Measurements from ENCODE around the gene TMEM131.

The TMEM131 gene

DNA sequence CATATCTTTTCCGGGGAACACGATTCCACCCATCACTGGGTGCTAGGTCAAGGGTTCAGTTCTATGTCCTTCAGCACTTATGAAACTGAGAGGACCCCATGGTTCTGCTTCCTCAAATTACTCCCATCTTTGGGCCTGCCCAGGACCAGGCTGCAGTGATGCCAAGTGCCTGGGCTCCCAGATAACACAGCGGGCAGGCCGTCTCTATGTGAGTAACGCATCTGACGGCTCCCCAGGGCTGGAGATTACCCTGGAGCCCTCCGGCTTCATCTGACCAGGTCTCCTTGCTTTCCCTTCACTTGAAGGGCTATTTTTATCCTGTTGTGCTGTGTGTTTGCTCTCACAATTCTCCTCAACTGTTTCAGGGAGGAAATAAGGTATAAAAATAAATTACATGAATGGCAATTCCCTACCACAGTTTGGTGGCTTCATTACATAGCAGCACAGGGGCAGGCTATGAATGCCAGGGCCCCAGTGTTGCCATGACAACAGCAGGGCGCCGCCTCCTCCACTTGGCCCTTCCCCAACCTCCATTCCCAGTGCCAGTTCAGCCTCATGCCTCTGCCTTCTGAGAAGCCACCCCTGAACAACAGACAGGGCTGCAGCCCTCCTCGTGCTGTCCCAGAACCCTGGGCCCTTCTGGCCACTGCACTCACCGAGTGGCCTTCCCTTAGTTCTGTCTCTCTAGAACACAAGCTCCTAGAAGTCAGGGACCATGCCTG lies 25.4 kb upstream of the TMEM131 start:
- DNase-seq: peak in 1 of 2 experiments; percentile 37

DNA sequence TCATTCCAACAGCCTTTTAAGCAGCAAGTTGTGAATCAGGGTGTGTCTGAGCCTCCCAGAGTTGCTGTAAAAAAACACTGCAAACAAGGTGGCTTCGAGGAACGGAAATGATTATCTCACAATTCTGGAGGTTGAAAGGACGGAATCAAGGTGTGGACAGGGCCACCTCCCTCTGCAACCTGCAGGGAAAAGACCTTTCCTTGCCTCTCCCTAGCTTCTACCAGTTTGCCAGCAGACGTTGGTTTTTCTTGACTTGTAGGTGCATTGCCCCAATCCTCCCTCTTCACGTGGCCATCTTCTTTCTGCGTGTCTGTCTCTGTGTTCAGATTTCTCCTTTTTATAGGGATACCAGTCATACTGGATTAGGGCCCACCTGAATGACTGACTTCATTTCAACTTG lies 24.8 kb upstream of the TMEM131 start:
- no peak for DNase-seq

DNA sequence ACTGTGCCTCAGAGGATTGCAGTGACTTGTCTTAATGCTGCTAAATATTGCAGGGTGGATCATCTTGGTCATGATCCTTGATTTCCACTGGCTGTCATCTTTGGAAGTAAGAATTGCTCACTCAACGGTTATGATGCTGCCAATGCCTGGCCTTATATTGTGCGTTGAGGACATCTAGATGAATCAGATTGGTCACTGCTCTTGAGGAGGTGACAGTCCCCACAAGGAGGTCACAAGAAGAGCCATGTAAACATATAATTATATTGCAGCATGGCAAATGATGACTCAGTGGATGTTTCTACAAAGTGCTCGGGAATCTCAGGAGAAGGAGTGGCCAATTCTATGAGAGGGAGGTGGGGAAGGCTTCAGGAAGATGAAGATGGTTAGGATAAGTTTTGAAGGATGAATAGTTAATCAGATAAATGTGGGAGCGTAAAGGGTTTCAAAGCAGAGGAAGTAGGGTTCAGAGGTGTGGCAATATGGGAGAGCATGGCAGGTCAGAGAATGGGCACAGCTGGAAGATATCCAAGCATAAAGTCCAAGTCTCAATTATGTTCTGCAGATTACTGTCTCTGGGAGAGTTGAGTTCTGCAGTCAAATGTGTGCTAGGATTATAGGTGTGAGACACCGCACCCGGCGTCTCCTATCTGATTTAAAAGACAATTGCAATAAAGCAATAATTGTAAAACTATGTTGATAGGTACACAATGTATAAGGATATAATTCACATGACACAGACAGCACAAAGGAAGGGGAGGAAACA lies 21.3 kb upstream of the TMEM131 start:
- DNase-seq: no peak

DNA sequence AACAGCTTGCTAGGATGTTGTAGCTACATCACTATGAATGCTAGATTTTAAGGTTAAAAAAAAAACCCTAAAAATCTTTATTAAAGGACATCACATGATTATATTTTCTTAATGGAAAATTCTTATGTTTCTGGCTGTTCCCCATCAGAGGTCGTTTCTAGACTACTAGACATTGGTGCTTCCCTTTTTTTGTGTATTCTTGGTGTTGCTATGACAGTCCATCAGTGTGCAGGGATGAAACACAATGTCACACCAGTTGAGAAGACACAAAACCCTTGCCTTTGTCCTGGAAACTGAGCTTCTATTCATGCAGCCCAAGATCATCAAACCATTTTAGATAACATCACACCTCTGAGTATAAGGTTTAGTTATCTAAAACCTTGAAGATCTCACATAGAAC lies 19.9 kb upstream of the TMEM131 start:
- DNase-seq: no peak

DNA sequence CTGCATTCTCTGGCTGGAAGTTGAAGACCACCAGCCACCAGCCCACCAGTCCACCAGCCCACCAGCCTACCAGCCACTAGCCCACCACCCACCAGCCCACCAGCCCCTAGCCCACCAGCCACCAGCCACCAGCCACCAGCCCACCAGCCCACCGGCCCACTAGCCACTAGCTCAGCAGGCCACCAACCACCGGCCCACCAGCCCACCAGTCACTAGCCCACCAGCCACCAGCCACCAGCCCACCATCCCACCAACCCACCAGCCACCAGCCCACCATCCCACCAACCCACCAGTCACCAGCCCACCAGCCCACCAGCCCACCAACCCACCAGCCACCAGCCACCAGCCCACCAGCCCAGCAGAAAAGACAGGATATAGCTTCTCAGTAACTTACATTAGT lies 18.6 kb upstream of the TMEM131 start:
- DNase-seq: no peak

DNA sequence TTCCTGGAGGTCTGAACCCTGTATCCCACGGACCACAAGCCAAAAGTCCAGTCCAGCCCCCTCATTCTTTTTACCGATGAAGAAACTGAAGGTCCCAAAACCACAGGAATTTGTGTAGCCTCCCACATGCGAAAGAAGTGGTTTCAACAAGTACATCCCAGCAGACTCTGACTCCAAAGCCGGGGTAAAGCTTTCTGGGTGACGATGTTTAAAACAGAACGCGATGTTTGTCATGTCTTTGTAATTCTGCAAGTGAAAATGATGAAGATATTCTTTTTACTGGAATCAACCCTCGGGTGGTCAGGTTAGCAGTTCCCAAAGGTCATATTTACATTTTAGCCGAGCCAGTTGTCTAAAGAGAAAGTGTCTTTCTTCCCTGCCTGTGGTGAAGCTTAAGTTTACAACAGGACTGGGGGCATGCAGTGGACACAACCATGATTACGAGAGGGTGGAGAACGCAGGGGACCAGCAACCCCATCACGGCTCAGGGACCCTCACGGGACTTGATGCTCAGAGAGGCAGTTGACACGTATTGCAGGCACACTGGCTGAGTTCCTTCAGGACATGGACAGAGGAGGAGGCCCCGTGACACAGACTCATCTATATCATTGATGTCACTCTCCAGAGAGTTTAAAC lies 17.8 kb upstream of the TMEM131 start:
- DNase-seq: no peak

DNA sequence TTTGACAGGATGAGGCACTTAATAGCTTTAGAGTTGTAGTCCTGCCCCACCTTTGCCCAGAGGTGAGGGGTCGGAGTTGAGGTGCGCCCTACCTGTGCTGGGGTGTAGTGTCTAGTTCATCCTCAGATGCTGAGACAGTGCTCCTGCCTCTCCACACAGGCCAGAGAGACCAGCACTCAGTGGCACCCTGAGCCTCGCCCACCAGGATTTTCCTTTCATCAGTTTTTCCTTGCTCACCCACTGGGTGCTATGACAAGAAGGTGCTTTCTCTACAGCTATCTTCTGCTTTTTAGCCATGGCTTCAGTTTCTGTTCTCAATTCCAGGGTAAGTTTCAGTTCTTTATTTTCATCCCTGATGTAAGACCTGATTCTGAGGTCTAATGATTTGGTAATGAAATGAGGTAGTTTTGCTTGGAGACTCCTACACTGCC lies 16.8 kb upstream of the TMEM131 start:
- no peak for DNase-seq

DNA sequence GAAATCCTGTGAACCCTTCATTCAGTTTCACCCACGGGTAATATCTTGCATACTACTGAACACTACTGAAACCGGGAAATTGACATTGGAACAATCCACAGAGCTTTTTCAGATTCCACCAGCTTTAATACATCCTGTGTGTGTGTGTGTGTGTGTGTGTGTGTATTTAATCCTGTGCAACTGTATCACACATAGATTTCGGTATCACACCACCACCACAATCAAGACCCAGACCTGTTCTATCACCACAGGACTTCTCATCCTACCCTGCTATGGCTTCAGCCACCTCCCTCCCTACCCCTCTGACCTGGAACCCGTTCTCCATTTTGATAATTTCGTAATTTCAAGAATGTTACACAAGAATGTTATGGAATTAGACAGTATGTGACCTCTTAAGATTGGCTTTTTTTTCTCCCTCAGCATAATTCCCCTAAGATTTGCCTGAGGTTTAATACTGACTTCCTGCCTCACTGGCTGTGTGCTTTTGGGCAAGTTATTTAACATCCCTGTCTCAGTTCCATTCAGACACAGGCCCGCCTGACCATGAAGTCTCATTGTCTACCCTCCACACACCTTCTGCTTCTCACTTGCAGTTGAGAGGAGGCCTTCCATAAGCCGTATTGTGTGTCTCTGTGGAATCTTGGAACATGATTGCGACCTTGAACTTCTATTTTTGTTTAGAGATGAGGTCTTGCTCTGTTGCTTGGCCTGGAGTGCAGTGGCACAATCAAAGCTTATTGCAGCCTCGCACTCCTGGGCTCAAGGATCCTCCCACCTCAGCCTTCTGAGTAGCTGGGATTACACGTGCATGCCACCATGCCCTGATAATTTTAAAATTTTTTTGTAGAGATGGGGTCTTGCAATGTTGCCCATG lies 14.4 kb upstream of the TMEM131 start:
- DNase-seq: no peak

DNA sequence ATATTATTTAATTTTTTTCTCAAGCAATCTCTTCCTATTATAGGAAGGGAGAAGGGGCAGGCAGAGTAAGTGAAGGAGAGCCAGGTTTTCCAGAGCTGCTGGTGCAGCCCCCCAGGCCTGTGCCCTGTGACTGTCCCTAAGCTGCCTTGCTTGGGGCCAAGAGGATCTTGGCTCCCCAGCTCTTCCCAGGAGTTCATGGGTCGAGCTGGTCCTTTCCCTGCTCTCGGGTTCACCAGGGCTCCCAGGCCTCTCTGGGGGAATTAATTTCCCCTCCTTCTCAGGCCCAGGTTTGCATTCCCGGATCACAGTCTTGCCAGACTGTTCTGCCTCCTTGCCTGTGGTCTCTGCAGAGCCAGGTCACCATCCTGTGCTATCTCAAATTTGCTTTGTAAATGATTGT lies 12.7 kb upstream of the TMEM131 start:
- DNase-seq: no peak

DNA sequence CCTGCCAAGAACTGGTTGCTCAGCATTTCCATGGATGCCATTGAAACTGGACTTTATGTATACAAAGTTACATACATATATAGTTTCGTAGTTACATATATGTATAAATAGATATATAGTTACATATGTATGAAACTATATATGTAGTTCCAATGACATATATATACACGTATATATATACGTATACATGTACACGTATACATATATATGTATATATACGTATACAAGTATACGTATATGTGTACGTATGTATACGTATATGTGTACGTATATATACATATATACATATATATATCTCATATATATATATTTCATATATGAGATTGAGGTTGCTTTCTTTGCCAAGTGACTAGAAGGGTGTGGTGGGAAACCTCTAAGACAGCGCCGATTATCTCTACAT lies 10.6 kb upstream of the TMEM131 start:
- DNase-seq: no peak

DNA sequence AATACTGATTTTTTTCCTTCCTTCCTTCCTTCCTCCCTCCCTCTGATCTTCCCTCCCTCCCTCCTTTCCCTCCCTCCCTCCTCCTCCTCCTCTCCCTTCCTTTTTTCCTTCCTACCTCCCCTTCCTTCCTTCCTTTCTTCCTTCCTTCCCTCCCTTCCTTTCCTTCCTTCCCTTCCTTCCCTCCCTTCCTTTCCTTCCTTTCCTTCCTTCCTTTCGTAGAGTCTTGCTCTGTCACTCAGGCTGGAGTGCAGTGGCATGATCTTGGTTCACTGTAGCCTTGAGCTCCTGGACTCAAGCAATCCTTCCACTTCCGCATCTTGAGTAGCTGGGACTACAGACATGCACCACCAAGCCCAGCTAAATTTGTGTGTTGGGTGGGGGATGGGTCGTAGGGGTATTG lies 8.9 kb upstream of the TMEM131 start:
- DNase-seq: no peak

DNA sequence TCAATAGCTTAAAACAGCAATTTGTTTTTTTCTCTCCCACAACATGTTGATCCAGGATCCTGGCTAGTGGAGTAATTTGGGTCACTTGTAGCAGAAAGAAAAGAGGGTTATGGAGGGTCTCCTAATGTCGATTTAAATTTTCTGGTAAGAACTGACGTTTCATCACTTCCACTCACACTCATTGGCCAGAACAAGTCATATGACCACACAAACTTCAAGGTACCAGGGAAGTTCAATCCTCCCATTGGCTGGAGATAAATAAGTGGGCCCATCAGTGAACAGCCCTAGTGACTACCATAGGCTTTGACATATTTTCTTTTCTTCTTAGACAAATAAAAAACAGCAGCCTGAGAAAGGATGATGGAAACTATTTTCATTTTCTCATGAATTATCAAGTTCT lies 8.3 kb upstream of the TMEM131 start:
- DNase-seq: no peak

DNA sequence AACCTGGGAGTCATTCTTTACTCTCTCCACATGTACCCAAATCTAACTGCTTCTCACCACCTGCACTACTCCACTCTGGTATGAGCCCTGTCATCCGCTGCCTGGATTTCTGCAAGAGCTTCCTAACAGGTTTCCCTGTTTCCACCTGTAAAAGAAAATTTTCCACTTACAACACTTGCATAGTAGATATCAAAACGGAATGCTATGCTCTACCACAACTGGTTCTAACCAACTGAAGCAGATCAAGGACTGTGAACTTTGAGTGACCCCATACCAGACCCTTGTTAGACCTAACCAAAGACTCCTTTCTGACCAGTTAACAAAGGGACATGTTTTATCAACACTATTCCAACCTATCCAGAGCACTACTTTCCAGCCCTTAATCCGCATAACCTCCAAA lies 3.8 kb upstream of the TMEM131 start:
- DNase-seq: no peak

DNA sequence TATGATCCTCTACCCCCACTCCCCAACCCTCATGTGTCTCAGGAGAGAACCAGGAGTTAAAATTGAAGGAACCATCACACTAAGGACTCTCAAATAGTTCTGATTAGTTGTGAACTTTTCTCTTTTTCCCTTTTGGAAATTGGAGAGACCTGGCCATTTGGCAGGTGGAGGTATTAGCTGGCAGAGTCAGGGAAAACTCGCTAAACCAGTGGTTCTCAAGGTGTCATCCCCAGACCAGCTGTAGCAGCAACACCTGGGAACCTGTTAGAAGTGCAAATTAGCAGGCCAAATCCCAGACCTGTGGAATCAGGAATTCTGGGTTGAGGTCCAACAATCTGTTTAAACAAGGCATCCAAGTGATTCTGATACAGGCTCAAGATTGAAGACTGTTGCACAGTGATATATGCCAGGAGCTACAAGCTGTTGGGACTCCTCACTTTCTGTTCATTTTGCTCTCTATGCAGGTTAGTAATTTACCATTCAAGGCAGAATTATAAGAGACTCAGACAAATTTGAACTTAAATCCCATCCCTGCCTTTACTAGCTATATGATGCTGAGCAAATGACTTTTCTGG lies 2.8 kb upstream of the TMEM131 start:
- DNase-seq: no peak

DNA sequence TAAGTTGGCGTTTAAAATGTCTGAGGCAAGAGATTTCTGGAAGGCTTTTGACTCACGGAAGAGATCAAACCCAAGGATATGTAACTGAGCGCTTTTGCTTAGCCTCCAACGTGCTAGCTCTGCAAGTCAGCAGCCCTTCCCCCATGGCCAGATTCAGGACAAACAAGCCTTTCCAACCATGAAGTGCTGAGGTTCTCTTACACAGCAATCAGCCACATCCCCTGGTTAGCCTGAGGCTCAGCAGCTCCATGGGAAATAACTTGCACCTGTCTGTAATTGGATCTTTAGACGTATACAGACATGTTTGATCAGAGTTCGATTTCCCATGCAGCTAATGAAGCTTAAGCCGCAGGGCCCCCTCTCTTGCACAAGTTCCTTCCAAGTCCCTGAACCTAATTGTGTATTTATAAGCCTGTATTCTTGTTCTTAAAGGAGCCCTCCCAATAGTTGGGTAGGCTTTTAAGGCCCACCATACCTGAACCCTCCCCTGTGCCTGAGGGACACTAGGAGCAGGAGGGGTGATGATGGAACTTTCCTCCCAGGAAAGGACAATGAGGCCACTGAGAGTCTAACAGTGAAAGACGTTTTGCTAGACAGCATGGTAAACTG lies 2.1 kb upstream of the TMEM131 start:
- no peak for DNase-seq

DNA sequence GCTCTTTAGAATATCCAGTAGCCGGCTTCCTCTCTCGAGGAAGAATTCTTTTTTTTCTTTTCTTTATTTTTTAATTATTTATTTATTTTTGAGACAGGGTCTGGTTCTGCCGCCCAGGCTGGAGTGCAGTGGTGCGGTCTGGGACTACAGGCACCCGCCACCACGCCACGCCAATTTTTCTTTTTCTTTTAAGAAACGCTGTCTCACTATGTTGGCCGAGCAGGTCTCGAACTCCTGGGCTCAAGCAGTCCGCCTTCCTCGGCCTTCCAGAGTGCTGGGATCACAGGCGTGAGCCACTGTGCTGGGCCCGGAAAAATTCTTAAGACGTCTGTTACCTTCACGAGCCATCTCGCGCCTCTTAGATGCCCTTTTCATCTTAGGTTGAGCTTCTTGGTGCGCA lies 931 bp upstream of the TMEM131 start:
- DNase-seq: no peak

DNA sequence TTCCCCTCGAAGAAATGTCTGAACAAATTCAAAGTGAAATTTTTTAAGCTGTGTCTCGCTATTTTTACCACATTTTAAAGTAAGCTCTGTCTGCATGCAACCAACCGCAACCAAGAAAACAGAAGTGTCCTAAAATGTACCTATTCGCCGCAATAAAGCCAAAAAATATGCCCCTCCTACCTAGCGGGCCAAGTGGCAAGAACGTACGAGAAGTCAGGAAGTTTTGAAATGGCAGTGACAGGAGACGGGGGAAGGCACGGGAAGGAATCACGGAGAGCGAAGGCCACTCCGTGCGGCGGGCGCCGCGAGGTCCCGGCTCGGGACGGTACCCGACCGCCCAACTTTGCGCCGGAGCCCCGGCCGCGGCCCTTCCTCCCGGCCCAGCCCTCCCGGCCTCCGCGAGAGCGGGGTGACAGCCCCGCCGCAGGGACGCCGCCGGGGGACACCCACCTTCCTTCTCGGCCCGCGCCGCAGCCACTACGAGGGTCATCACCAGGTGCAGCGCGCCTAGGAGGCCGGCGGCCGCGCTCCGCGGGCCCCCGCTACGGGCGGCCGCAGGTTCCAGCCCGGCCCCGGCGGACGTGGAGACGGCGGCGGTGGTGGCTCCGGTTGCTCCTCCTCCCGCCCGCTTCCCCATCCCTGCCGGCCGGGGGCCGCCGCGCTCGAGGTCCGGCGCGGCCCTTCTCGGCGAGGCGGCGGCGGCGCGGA lies 568 bp downstream of the TMEM131 start:
- no peak for DNase-seq

DNA sequence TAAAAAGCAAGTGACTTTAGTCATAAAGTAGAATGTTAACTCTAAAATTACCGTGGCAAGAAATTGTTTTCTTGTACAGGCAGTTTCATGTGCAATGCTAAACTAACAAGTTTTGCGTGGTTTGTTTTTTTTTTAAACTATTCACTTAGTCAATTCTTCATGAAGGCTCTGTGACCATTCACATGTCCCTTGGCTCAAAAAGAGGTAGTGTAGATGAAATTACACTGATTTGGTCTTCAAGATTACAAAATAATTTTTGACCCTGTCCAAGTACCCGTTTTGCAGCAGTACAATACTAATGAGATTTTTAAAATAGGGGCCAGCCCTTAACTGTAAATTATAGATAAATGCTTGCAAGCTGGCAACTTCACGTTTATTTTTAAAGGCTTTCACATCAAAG lies 1.3 kb downstream of the TMEM131 start:
- no peak for DNase-seq

DNA sequence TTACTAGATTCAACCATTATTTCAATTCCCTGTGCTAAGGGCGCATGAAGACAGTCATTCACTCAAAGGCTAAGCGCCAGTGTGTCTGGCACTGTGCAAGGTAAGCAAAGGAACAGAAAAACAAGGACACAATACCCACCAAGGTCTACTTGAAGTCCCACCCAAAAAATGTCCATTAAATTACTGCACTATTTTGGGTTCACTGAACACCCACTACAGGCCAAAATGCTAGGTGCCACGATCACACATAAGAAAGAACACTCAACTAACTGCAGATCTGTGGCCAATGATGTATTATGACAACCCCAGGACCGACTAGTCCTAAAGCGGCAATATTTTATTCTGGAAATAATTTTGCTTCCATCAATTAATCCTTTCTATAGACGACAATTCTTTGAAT lies 1.8 kb downstream of the TMEM131 start:
- DNase-seq: no peak

DNA sequence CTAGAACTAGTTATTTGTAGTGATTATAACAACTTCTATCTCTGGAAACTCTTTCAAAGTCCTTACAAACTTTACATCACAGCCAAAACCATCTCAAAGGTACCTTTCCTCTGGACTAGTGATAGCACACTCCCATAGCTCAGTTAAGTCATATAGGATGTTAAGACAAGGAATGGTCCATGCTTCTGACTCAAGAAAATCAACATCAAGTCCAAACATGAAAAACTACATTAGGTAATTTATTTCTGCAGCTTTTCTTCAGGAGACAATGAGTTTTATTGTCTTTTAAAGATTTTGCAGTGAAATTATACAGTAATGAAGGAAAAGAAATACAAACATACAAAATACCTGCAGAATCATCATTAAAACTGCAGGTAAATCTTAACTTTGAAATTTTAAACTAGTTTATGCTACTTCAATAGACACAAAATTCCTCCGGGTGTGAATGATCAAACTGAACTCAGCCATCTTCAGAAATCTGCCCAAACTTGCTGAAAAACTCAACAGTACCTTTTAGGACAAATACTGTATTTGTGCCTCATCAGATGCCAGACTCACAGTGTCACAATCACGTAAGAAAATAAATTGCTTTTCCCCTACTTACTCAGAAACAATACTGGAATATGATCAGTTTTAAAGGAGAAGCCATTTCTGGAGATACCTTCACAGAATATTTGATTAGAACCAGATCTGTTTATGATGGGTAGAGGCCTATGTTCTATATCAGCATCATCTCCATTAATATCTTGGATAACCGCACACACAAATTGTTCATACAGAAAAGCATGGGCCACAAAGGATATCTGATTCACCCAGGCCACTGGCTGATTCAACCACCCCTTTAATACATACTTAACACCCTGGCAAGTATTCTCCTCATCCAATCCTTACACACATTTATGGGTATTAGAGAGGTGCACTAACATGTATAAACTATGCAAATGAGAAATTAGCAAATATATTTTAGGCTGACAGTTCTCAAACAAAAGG lies 2.6 kb downstream of the TMEM131 start:
- no peak for DNase-seq
